PFSK-1 (cell line): Measurements from ENCODE around the gene CYP27A1.

ENCODE experiments used
- FOXP2 ChIP-seq: optimal IDR thresholded peaks from 2 replicates; pipeline ENCODE3; 2011; ENCODE audit warnings: borderline replicate concordance, control low read depth, inconsistent platforms; ENCODE audit not compliant: insufficient read depth; ENCODE audit errors: extremely low read length, extremely low read depth
- POLR2AphosphoS5 ChIP-seq: IDR thresholded peaks from 2 replicates; pipeline ENCODE4 v1.6.1; 2012; ENCODE audit warnings: low read depth, mild to moderate bottlenecking, control low read depth, low read length, moderate library complexity
- SIN3A ChIP-seq: IDR thresholded peaks from 2 replicates; pipeline ENCODE4 v1.6.1; 2012; ENCODE audit warnings: mild to moderate bottlenecking, low read length, moderate library complexity, borderline replicate concordance; ENCODE audit not compliant: insufficient read depth
- TAF1 ChIP-seq: IDR thresholded peaks from 2 replicates; pipeline ENCODE4 v1.6.1; 2012; ENCODE audit warnings: low read length, control low read depth, borderline replicate concordance; ENCODE audit not compliant: insufficient read depth
- TF ChIP-seq, protein P1 (sequence below), 2 experiments: IDR thresholded peaks; 2 replicates each; pipeline versions ENCODE4 v1.6.1 to v1.8.0; 2011 to 2012; ENCODE audit warnings: low read depth in 2 of 2, low read length in 2 of 2, control low read depth in 1 of 2, inconsistent platforms in 1 of 2, mild to moderate bottlenecking in 1 of 2, moderate library complexity in 1 of 2; ENCODE audit not compliant: insufficient read depth in 1 of 2

DNA sequence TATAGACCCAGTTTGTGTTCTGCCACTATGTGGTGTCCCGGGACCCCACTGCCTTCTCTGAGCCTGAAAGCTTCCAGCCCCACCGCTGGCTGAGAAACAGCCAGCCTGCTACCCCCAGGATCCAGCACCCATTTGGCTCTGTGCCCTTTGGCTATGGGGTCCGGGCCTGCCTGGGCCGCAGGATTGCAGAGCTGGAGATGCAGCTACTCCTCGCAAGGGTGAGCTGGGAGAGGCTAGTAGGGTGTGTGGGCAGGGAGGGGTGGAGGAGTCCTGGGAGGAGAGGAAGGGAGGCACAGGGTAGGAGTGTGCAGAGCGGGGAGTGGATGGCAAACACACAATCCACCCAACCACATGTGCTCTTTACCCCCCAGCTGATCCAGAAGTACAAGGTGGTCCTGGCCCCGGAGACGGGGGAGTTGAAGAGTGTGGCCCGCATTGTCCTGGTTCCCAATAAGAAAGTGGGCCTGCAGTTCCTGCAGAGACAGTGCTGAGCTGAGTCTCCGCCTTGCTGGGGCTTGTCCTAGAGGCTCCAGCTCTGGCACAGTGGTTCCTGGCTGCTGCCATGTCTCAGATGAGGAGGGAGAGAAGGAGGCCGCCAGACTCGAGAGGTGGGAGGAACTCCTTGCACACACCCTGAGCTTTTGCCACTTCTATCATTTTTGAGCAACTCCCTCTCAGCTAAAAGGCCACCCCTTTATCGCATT, 32.7 kb downstream of the CYP27A1 start:
- no peak for TF ChIP-seq SIN3A
- no peak for TF ChIP-seq POLR2AphosphoS5
- TF ChIP-seq, protein P1, sequence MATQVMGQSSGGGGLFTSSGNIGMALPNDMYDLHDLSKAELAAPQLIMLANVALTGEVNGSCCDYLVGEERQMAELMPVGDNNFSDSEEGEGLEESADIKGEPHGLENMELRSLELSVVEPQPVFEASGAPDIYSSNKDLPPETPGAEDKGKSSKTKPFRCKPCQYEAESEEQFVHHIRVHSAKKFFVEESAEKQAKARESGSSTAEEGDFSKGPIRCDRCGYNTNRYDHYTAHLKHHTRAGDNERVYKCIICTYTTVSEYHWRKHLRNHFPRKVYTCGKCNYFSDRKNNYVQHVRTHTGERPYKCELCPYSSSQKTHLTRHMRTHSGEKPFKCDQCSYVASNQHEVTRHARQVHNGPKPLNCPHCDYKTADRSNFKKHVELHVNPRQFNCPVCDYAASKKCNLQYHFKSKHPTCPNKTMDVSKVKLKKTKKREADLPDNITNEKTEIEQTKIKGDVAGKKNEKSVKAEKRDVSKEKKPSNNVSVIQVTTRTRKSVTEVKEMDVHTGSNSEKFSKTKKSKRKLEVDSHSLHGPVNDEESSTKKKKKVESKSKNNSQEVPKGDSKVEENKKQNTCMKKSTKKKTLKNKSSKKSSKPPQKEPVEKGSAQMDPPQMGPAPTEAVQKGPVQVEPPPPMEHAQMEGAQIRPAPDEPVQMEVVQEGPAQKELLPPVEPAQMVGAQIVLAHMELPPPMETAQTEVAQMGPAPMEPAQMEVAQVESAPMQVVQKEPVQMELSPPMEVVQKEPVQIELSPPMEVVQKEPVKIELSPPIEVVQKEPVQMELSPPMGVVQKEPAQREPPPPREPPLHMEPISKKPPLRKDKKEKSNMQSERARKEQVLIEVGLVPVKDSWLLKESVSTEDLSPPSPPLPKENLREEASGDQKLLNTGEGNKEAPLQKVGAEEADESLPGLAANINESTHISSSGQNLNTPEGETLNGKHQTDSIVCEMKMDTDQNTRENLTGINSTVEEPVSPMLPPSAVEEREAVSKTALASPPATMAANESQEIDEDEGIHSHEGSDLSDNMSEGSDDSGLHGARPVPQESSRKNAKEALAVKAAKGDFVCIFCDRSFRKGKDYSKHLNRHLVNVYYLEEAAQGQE (IDR thresholded peaks at IDR 0.05; ENCODE audit: insufficient read depth in 1 of 2, low read depth in 2 of 2, low read length in 2 of 2) = no peak
- TF ChIP-seq FOXP2 = no peak
- TF ChIP-seq TAF1 = no peak
